ENCODE data around the gene TAF1D.
A peak's percentile ranks its signal among the peaks of the same experiment; 100 is the strongest.
"Not testable (repeated sequence)": the region's sequence is repeated elsewhere in the genome, so short reads cannot be mapped to it uniquely, and the experiment has no call there.

TAF1D gene

DNA sequence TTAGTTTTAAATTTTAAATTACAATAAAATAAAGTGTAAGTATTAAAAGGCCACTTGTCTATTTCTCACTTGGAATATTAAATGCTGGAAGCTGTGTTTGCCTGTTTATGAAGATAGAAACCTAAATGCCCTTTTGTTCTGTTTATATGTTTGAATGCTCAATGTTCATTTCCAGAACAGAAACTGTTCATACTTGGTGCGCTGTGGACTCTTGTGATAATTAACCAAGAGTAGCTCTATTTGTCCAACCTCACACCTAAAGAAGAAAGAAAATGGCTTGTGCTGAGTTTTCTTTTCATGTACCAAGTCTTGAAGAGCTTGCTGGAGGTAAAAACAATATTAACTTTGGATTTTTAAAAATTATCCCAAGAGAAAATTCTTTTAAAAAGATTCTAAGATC lies 5.8 kb upstream of the TAF1D start:
- no peak for DNase-seq (ENCODE audit: low read depth)

DNA sequence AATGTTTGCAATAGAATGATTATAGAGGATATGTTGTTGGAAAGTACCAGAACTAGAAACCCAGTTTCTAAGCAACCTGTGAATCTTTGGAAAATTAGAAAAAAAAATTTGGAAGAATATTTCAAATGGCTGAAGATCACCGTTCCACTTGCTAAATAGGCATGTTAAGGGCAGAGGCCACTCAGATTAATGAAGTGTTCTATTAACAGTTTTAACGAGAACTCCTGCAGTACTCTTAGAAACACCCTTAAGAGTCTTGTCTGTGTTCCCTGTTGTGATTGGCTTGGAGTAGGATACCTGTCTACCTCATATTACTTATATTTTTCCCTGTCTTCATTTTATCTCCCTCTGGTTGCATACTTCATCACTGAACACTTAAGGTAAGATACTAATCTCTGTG lies 4.8 kb upstream of the TAF1D start:
- DNase-seq (ENCODE audit: low read depth), result no peak

DNA sequence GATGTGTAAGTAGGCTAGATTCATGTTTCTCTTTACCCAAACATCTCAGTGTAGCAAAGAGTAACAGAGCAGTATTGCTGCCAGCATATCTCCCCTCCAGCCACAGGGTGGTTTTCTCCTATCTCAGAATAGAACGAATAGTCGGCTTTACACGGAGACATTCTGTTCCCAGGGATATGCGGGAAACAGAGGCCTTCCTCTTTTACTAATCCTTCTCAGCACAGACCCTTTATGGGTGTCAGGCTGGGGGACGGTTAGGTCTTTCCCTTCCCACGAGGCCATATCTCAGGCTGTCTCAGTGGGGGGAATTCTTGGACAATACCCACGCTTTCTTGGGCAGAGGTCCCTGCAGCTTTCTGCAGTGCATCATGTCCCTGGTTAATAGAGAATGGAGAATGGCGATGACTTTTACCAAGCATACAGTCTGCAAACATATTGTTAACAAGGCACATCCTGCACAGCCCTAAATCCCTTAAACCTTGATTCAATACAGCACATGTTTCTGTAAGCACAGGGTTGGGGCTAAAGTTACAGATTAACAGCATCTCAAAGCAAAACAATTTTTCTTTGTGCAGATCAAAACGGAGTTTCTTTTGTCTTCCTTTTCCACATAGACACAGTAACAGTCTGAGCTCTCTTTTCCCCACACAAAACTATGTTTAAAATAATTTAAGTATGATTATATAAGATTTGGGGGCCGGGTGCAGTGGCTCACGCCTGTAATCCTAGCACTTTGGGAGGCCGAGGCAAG lies 3.9 kb upstream of the TAF1D start:
- not testable (repeated sequence) for DNase-seq (ENCODE audit: low read depth)

DNA sequence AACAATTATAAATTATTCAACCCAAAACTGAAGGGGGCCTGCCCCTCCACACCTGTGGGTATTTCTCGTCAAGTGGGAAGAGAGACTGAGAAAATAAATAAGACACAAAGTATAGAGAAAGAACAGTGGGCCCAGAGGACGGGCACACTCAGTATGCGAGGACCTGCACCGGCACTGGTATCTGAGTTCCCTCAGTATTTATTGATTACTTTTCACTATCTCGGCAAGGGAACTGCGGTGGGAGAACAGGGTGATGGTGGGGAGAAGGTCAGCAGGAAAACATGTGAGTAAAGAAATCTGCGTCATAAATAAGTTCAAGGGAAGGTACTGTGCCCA lies 3.3 kb upstream of the TAF1D start:
- DNase-seq (ENCODE audit: low read depth), result no peak

DNA sequence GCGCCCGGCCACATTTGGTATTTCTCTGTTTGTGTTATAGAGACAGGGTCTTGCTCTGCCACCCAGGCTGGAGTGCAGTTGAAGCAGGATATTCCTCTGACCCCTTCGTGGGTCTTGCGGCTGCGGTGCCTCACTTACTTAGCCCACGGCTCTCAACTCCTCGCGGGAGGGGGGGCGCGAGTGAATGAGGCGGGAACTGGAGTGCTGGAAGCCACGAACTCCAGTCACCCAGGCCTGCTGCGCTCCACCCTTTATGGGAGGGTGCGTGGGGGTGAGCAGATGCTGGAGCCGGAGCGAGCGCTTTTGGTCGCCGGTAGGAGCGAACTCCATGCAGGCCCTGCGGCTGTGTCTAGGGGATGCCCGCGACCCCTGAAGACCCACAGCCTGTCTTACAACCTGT lies 2.0 kb upstream of the TAF1D start:
- no peak for DNase-seq (ENCODE audit: low read depth)

DNA sequence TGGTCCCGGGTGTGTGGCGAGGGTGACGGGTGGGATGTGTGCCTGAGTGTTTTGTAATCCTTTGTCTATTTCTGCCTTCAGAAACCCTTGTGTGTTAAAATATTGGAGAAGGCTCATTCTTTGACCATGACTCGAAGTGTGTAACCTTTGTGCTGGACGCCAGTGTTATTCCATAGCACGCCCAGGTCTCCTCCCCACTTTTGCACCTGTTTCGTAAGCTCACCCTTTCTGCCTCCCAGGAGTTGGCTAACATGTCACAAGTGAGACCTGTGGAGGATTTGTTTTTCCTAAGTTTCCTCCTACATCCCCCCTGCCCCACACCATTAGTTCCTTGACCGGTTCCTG lies 559 bp upstream of the TAF1D start:
- DNase-seq (ENCODE audit: low read depth), result no peak

DNA sequence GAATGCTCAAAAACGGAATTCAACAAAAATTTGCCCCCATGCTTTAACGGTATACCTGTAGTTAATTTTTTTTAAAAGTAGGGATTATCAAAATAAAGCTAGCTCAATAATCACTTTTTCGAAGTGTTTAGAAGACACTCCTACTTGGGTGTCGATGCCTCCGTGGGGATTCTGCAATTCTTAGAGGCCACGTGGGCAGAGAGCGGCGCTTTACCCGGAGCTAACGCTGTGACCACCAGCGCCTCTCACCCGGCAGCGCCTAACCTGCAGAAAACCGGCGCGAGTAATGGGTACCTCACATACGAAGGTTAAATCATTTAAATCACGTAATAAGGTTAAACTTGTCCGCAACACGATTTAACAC lies 583 bp downstream of the TAF1D start:
- peak; percentile 42 for DNase-seq (ENCODE audit: low read depth)

DNA sequence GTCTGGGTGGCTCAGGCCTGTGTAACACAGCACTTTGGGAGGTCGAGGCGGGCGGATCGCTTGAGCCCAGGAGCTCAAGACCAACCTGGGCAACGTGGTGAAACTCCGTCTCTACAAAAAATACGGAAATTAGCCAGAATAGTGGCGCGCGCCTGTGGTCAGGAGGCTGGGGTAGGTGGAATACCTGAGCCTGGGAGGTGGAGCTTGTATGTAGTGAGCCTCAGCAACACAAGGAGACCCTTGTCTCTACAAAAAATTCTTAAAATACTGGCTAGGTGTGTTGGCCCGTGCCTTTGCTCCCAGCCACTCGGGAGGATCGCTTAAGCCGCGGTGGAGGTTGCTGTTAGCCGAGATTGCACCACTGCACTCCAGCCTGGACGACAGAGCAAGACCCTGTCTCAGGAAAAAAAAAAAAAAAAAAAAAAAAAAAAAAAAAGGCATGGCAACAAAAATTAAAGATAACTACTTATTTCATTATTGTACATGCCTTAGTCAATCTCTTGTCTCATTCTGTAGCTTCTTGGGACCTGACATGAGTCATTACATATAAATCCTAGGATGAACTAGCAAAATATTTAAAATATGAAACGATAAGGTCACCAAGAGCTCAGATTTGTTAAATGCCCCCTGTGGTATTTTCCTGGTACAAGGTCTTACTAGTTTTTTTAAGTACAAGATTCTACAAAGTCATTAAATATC lies 1.1 kb downstream of the TAF1D start:
- no peak for DNase-seq (ENCODE audit: low read depth)

DNA sequence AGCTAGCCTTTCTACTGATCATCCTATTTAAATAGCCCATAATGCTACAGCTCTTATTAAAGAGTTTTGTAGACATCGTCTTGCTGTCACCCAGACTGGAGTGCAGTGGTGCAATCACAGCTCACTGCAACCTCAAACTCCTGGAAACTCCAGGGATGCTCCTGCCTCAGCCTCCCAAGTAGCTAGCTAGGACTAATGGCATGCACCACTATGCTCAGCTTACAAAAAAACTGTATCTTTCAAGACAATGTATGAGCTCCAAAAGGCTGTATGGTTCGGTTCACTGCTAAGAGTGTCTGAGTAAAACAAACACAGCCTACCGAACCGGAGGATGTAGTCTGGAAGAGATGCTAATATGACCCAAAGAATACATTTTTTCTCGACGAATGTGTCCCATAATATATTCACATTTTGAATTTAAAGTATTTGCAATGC lies 2.6 kb downstream of the TAF1D start:
- DNase-seq (ENCODE audit: low read depth), result no peak

DNA sequence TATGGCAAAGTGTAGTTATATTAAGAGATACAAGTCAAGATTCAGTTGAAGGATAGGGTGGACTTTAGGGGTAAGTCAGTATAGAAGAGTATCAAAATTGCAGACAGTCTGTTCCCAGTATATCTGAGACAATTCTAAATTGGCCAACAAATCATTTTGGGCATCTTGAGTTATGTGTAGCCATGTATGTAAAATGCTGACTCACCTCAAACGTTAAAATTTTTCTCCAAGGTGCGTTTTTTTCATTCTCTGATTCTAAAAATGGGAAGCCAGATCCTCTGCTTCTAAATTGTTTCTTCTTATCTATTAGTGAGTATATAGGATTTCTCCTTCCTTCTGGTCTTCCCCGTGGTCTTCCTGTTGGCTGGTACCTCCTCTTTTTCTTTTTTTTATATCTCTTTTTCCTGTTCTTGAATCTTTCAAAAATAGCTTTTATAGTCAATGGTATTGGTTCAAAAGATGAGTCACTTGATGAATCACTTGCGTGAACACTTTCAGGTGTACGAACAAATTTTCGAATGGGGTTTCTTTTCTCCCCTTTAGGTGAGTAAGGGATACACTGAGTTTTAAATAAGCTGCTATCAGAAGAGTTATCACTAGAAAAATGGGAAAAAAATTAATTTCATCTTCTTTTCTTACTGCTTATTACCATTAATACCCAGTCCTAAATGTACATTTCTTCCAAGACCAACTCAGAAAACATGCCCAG lies 3.2 kb downstream of the TAF1D start:
- no peak for DNase-seq (ENCODE audit: low read depth)

DNA sequence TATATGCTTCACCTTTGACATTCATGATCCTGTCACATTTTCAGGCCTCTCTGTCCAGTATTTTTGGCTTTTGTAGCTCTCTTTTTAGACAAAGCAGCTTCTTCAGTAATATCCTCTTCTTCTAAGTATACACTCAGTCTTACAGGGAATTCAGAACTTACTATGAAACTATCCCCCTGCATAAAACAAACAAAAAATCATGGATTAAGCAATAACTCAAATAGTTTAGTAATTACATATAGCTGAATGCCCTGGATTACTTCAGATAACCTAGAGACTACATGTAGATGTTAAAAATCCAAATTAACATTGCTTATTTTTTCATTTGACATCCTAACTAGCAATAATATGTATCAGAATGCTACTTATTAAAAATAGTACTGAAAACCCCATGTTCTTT lies 5.2 kb downstream of the TAF1D start:
- DNase-seq (ENCODE audit: low read depth), result no peak

DNA sequence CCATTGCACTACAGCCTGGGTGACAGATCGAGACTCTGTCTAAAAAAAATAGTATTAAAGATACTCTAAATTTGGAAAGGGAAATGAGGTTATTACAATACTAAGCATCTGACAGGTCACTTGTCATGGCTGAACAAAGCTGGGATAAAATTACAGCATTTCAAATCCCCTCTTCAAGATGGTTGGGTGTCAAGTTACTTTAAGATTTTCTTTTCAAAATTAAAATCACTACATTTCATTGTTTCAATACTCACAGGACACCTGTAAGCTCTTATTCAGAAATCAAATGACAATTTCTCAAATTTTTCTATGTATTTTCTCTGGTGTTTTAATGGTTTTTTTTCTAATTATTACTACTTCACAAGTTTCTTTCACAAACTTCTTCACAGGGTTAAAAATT lies 5.7 kb downstream of the TAF1D start:
- no peak for DNase-seq (ENCODE audit: low read depth)

DNA sequence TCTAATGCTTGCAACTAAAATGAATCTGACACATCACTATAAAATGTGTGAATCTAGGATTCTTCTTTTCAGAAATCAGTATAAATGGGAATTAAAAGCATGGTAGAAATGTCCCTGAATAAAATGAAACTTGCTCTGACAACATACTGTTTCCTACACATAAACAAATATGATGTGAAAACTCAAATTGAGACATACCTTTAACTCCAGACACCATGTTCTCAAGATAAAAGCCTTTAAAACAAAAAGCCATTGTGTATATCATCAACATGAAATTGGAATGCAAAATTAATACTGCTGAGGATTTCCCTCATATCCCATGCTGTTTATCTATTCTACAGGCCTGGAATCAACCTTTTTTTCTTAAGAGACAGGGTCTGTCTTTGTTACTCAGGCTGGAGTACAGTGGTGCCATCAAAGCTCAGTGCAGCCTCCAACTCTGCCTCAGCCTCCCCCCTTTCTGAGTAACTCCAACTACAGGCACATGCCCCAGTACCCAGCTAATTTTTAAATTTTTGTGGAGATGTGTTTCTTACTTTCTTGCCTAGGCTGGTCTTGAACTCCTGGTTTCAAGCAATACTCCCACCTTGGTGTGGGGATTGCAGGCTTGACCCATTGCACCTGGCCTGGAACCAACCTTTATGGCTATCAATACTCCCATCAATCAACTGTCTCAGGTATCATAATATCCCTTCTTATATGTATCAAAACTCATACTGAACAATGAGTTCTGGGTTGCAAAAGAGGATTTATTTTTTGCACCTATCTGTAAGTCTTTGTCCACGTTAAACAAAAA lies 6.7 kb downstream of the TAF1D start:
- DNase-seq (ENCODE audit: low read depth), result no peak

DNA sequence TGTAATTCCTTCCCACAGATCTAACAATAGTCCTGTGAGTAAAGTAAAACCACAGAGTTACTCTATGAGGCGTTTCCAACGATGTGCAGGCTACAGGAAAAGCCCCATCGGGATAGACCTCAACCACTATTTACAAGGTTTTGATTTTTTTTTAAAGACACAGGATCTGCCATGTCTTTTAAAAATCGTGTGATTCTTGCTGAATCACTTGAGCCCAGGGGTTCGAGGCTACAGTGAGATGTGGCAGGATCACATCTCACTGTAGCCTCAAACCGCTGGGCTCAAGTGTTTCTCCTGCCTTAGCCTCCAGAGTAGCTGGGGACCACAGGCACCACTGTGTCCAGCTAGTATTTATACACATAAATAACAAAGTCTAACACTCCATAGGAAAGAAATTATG lies 7.8 kb downstream of the TAF1D start:
- DNase-seq (ENCODE audit: low read depth), result no peak

DNA sequence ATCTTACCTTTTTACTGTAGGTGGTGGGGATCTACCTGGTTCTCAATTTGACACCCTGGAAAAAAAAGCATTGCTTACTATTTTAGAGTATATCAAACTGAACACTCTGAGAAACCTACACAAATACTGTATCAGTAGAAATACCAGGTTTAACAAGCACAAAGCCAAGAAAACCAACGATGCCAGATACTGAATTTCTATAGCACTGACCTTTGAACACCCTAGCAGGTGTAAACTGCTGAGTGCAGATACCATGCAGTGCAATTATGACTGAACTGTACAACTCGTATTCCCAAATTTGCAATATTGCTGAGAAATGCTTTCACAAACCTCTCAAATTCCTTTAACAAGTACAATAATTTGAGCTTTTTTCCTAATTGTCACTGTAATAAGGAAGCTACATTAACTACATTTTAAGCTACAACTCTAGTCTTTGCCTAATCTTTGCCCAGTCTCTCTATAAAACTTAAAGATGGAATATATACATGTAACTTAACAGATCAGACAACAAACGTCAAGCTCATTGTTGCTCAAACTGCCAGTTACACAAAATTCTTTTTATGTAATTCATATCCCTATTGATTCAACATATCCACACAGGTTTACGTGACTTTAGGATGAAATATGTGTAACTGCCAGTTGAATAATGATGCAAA lies 8.9 kb downstream of the TAF1D start:
- DNase-seq (ENCODE audit: low read depth), result no peak

DNA sequence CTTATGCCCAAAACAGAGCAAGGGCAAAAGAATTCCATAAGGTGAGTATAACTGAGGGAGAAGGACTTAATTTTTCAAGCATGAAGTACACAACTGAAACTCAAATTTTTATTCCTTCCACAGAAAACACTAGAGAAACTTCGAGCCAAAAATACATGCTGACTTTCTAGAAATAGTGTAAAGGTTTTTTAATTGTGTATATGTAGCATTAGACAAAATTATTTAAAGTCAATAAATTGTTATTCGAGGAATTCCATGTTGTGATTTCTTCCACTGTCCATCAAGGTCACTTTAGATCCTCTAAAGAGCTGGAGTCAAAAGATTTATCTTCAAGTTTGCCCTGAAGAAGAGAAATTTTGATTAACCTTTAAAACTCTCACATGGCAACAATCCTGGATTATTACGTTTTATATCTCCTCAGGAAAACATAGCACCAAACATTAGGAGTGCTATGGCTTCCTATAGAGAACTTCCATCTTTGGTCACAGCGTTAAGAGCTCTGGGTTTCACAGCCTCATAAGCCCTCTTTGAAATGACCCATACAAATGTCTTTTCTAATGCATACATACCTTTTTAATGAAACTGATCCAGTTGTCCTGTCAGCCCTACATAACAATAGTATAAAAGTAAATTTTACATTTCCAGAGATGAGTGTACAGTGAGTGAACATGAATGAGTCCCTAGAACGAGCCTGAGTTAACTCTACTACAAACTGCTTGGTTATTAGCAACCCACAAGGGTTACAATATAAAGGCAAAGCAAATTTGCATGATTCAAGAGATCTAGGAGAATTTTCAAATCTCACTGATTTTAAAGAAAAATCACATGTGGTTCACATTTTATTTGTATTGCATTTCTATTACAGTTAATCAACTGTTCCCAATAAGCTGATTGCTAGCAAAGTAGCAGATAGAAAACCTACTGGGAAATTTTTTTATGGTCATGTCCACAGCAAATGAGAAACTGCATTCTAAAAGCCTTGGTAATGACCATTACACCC lies 10.9 kb downstream of the TAF1D start:
- no peak for DNase-seq (ENCODE audit: low read depth)

DNA sequence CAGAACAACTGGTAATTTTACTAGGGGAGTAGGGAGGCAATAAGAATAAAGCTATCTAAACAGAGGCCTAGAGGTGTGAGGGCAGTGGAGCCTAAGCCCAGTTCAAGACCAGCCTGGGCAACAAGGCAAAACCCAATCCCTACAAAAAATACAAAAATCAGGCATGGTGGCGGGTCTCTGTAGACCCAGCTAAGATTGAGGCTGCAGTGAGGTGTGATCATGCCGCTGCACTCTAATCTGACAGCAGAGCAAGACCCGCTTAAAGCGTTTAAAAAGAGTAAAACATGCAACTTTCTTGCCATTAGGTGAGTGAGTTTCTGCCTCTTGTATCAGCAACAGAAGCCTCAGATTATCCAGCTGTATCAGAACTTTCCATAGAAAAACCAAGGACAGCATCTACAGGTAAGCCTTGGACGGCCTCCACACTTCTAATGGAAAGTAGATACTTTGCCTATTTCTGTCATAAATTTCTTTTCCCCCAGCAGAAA lies 12.1 kb downstream of the TAF1D start:
- DNase-seq (ENCODE audit: low read depth), result no peak

DNA sequence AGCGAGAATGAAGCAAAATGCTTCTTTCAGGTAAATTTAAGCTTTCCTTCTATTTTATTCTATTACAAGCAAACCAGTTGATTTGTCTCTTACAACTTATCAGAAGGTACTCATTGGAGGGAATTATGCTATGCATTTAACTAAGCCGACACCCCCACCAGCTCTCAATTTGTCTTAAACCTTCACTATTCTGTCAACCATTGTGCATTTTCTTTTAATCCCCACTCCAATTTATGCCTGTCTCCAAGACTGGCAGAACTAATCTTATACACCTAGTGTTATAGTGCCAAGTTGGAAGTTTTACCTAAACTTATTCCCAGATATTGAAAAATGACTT lies 12.5 kb downstream of the TAF1D start:
- no peak for DNase-seq (ENCODE audit: low read depth)

DNA sequence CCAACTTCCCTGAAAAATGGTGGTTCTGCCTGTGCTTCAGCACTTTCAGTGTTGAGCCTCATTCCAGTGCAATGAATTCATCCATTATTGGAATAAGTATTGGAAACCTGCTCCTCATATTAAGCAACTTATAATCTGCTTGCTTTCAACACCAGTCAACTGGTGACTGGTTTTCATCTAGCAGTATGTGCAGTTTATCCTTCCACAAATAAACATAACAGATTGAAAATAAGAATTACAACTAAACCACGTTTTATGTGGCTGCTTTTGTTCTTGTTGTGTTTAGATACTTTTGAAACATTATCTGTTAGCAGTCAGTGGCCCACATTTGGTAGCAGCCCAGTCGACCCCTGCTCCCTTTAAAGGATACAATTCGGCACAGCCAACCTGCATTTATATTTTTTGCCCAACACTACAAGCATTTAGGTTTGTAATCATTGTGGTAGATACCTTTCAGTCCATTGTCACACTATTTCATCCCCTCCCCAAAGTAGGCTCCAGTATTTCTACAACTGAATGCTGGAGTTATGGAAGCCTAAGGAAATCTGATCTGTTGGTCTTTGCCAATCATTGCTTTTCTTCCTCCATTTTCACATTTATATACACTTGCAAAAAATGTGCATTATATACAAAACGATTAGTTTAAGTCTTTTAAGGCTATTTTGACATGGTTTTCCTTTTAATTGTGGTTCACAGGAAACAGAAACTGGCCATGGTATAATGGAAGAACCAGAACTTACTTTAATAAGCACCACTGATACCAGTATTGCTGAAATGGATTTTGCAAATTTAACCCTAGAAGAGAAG lies 13.1 kb downstream of the TAF1D start:
- DNase-seq (ENCODE audit: low read depth), result no peak

DNA sequence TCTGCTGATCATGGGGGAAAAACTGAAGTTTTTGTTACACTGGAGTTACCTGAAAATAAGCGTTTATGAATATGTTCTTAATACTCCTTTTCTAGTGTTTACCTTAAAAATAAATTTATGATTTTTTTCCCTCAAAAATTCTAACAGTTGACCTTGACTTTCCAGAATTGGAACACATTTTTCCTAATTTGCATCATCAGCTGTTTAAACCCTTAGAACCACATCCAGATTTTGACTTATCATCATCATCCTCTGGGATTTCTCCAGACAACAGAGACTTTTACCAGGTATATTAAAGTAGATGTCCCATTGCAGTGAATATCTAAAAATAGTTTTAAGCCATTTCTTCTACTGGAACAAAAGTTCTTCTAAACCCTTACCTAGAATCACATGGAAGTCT lies 17.2 kb downstream of the TAF1D start:
- no peak for DNase-seq (ENCODE audit: low read depth)
